Measurements from ENCODE around the gene REM1.

Gene REM1

DNA sequence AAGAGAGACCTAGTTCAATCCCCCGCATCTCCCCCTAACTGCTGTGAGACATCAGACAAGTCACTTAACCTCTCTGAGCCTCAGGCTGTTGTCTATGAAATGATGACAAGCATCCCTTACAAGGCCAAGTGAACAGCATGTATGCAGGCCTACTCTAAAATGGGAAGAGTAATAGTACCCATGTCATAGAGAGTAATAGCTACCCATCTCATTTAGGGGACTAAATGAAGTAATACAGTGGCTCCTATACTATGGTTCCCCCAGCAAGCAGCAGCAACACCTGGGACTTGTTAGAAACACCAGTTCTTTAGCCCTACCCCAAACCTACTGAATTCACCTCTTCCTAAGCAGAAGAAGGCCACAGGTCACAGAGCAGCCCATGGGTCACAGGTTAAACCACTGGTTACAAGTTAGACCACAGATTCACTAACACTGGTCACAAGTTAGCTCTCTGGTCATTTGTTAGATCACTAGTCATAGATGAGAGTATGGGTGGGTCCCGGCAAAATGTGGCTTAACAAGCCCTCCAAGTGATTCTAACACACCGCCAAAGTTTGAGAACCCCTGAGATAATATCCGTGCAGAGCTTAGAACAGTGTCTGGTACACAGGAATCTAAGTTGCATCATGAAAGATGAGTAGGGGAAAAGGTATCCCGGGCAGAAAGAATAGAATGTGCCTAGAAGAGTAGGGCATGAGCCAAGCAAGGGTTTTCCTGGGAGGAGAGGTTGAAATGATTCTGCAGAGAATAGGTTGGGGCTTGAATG lies 1.6 kb upstream of the REM1 start:
- in situ Hi-C loops (cut with HindIII; ENCODE audit: low sequenced_read_pairs), result no loop called here
- no peak for TF ChIP-seq CTCF (IDR thresholded peaks at IDR 0.05; ENCODE audit: low read depth, low read length)
- H3K4me3 ChIP-seq (ENCODE audit: low read depth, low read length), result no peak overlapping the region
- DNase-seq (ENCODE audit: low read depth, low spot score), result no peak

- DNase-seq (ENCODE audit: low read depth, low spot score), result no peak
- in situ Hi-C loops (cut with HindIII; ENCODE audit: low sequenced_read_pairs), result no loop called here
- TF ChIP-seq CTCF (IDR thresholded peaks at IDR 0.05; ENCODE audit: low read depth, low read length), result no peak
- H3K4me3 ChIP-seq (ENCODE audit: low read depth, low read length), result no peak overlapping the region
These were observed 1.0 kb upstream of the REM1 start for GRCh38 chr20:31474097-31474436.

GRCh38 chr20:31475472-31476293 lies 595 bp downstream of the REM1 start:
- in situ Hi-C loops (cut with HindIII; ENCODE audit: low sequenced_read_pairs), result no loop called here
- DNase-seq (ENCODE audit: low read depth, low spot score), result no peak
- TF ChIP-seq CTCF (IDR thresholded peaks at IDR 0.05; ENCODE audit: low read depth, low read length), result no peak
- no peak overlapping the region for H3K4me3 ChIP-seq (ENCODE audit: low read depth, low read length)

DNA sequence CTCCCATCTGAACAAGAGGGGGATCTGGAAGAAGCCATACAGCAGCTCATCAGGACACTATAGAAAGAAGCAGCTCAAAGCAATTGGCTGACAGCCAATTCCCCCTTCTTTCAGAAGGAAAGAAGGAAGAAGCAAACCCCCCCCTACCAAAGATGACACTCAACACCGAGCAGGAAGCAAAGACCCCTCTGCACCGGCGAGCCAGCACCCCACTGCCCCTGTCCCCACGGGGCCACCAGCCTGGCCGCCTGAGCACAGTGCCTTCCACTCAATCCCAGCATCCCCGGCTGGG lies 1.2 kb downstream of the REM1 start:
- no peak for DNase-seq (ENCODE audit: low read depth, low spot score)
- no peak overlapping the region for H3K4me3 ChIP-seq (ENCODE audit: low read depth, low read length)
- in situ Hi-C loops (cut with HindIII; ENCODE audit: low sequenced_read_pairs), result no loop called here
- TF ChIP-seq CTCF (IDR thresholded peaks at IDR 0.05; ENCODE audit: low read depth, low read length), result no peak

DNA sequence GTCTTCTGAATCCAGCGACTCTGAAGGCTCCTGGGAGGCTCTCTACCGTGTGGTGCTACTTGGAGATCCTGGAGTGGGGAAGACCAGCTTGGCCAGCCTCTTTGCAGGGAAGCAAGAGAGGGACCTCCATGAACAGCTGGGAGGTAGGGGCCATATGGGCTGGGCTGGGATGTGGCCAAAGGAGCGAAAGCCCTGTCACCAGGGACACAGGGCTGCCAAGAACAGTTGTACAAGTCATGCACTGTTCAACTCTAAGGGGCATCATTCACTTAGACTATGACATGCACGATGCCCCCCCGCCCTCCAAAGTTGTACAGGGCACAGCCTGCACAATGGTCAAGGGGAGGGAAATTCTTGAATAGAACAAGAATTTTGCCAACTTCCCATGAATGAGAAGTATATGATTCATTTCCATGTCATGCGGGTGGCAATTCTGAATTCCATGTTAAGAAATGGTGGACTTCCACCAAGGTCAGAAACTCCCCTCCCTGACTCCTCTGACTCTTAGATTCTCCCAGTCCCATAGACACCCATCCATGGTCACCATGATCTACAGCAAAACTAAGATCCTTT lies 1.6 kb downstream of the REM1 start:
- TF ChIP-seq CTCF (IDR thresholded peaks at IDR 0.05; ENCODE audit: low read depth, low read length), result no peak
- in situ Hi-C loops (cut with HindIII; ENCODE audit: low sequenced_read_pairs), result no loop called here
- DNase-seq (ENCODE audit: low read depth, low spot score), result no peak
- no peak overlapping the region for H3K4me3 ChIP-seq (ENCODE audit: low read depth, low read length)

GRCh38 chr20:31484001-31484400 lies 8.9 kb downstream of the REM1 start:
- H3K4me3 ChIP-seq (ENCODE audit: low read depth, low read length), result no peak overlapping the region
- in situ Hi-C loops (cut with HindIII; ENCODE audit: low sequenced_read_pairs), result no loop called here
- no peak for DNase-seq (ENCODE audit: low read depth, low spot score)
- no peak for TF ChIP-seq CTCF (IDR thresholded peaks at IDR 0.05; ENCODE audit: low read depth, low read length)

Data from astrocyte of the spinal cord (primary cell).